Neural crest cell (in vitro differentiated cells): ENCODE measurements around the gene WDR35. TPM values are rescaled to one million over a fixed set of nuclear protein-coding genes. Genes with fewer than 3 reads are reported as not detected.
A peak's percentile ranks its signal among the peaks of the same experiment; 100 is the strongest.
"Not testable (repeated sequence)": the region's sequence is repeated elsewhere in the genome, so short reads cannot be mapped to it uniquely, and the experiment has no call there.

Source experiments
- DNase-seq: peaks from one replicate; pipeline ENCODE4 v3.0.0; 2021; ENCODE audit warnings: low read depth, mixed read lengths, low spot score
- H3K27ac Mint-ChIP-seq: one replicate; pipeline ENCODE4 v1.8.0; 2021; ENCODE audit warnings: mild to moderate bottlenecking, mixed read lengths; ENCODE audit not compliant: unreplicated experiment
- H3K27me3 Mint-ChIP-seq: 2 replicates; pipeline ENCODE4 v1.8.0; 2021; ENCODE audit warnings: low read depth, mild to moderate bottlenecking, mixed read lengths
- H3K36me3 Mint-ChIP-seq: 2 replicates; pipeline ENCODE4 v1.8.0; 2021; ENCODE audit warnings: low read depth, mild to moderate bottlenecking, mixed read lengths
- H3K4me1 Mint-ChIP-seq: 2 replicates; pipeline ENCODE4 v1.8.0; 2021; ENCODE audit warnings: mixed read lengths
- H3K4me3 Mint-ChIP-seq: one replicate; pipeline ENCODE4 v1.8.0; 2021; ENCODE audit warnings: mild to moderate bottlenecking, mixed read lengths
- H3K9me3 Mint-ChIP-seq: 2 replicates; pipeline ENCODE4 v1.8.0; 2021; ENCODE audit warnings: mixed read lengths
- CTCF ChIP-seq: fragments of 200-600 bp; sonication (generic); conservative IDR thresholded peaks from 2 replicates; pipeline ENCODE4 v1.5.0; 2021; ENCODE audit warnings: antibody characterized with exemption, mild to moderate bottlenecking
- total RNA-seq: library from RNA; stranded (reverse); gene quantifications from 2 replicates; pipeline ENCODE4 v1.2.1, GENCODE V29; 2021

WDR35 gene
- total RNA-seq, 1 donor from 2014 or later = 19.4 TPM

- no peaks in the 10 kb centered on the region for H3K9me3 Mint-ChIP-seq
- no peaks in the 10 kb centered on the region for H3K27me3 Mint-ChIP-seq
- TF ChIP-seq CTCF = no peak
- DNase-seq = no peak
- no peak overlapping the region for H3K4me3 Mint-ChIP-seq
- H3K36me3 Mint-ChIP-seq = peaks cover 7% of the 10 kb centered on the region
- H3K27ac Mint-ChIP-seq = no peak overlapping the region
- peaks cover 7% of the 10 kb centered on the region for H3K4me1 Mint-ChIP-seq
Observed at GRCh38 chr2:19937004-19937403, 52.9 kb downstream of the WDR35 start.

- H3K27ac Mint-ChIP-seq = peak overlapping the region; percentile 75
- peaks cover 9% of the 10 kb centered on the region for H3K36me3 Mint-ChIP-seq
- peaks cover 7% of the 10 kb centered on the region for H3K4me1 Mint-ChIP-seq
- H3K9me3 Mint-ChIP-seq = no peaks in the 10 kb centered on the region
- TF ChIP-seq CTCF = no peak
- H3K27me3 Mint-ChIP-seq = no peaks in the 10 kb centered on the region
- no peak overlapping the region for H3K4me3 Mint-ChIP-seq
- no peak for DNase-seq
Observed at GRCh38 chr2:19936203-19936602, 53.7 kb downstream of the WDR35 start.

- H3K4me1 Mint-ChIP-seq = peaks cover 7% of the 10 kb centered on the region
- no peak overlapping the region for H3K27ac Mint-ChIP-seq
- no peaks in the 10 kb centered on the region for H3K9me3 Mint-ChIP-seq
Observed at GRCh38 chr2:19933351-19933981, 56.4 kb downstream of the WDR35 start.

GRCh38 chr2:19932928-19933327 is 57.0 kb downstream of the WDR35 start:
- Mint-ChIP-seq H3K27me3 (no peaks in the 10 kb centered on the region), H3K36me3 (peaks cover 27% of the 10 kb centered on the region), H3K4me1 (peaks cover 7% of the 10 kb centered on the region), H3K27ac (no peak overlapping the region), H3K4me3 (no peak overlapping the region), H3K9me3 (no peaks in the 10 kb centered on the region)
- no peak for TF ChIP-seq CTCF
- no peak for DNase-seq

More at GRCh38 chr2:19933351-19933981, 56.4 kb downstream of the WDR35 start:
- Mint-ChIP-seq H3K27me3 (no peaks in the 10 kb centered on the region), H3K4me3 (no peak overlapping the region), H3K36me3 (peaks cover 22% of the 10 kb centered on the region)
- no peak for TF ChIP-seq CTCF
- DNase-seq = no peak

GRCh38 chr2:19929226-19929625 is 60.7 kb downstream of the WDR35 start:
- H3K4me1 Mint-ChIP-seq = peaks cover 7% of the 10 kb centered on the region
- H3K36me3 Mint-ChIP-seq = peaks cover 51% of the 10 kb centered on the region
- DNase-seq = no peak
- no peak for TF ChIP-seq CTCF
- no peak overlapping the region for H3K4me3 Mint-ChIP-seq
- no peak overlapping the region for H3K27ac Mint-ChIP-seq
- peaks cover 8% of the 10 kb centered on the region for H3K9me3 Mint-ChIP-seq
- no peaks in the 10 kb centered on the region for H3K27me3 Mint-ChIP-seq

GRCh38 chr2:19927816-19928215 is 62.1 kb downstream of the WDR35 start:
- H3K36me3 Mint-ChIP-seq = peaks cover 56% of the 10 kb centered on the region
- not testable (repeated sequence) for H3K4me1 Mint-ChIP-seq, H3K27me3 Mint-ChIP-seq, H3K9me3 Mint-ChIP-seq, H3K27ac Mint-ChIP-seq, DNase-seq, H3K4me3 Mint-ChIP-seq

- not testable (repeated sequence) for H3K4me1 Mint-ChIP-seq, H3K27ac Mint-ChIP-seq, H3K27me3 Mint-ChIP-seq, H3K4me3 Mint-ChIP-seq, DNase-seq
- Mint-ChIP-seq H3K36me3 (peaks cover 73% of the 10 kb centered on the region), H3K9me3 (peaks cover 11% of the 10 kb centered on the region)
Observed at GRCh38 chr2:19924526-19924925, 65.4 kb downstream of the WDR35 start.

- not testable (repeated sequence) for DNase-seq, H3K27ac Mint-ChIP-seq, H3K4me1 Mint-ChIP-seq, H3K27me3 Mint-ChIP-seq, H3K9me3 Mint-ChIP-seq, H3K4me3 Mint-ChIP-seq
- H3K36me3 Mint-ChIP-seq = peaks cover 68% of the 10 kb centered on the region
Observed at GRCh38 chr2:19922188-19922587, 67.7 kb downstream of the WDR35 start.
